MV-4-11 (cell line): Measurements from ENCODE around the gene DEPDC1B.
A peak's percentile ranks its signal among the peaks of the same experiment; 100 is the strongest.
"Not testable (repeated sequence)": the region's sequence is repeated elsewhere in the genome, so short reads cannot be mapped to it uniquely, and the experiment has no call there.

Experiments
- DNase-seq: peaks from one replicate; lab custom pipeline; 2025; lab: John Stamatoyannopoulos, UW

The DEPDC1B gene

GRCh38 chr5:60699288-60699608 is 718 bp downstream of the DEPDC1B start:
- peak; percentile 16 for DNase-seq

GRCh38 chr5:60698336-60698735 is 1.6 kb downstream of the DEPDC1B start:
- no peak for DNase-seq

GRCh38 chr5:60690326-60690725 is 9.6 kb downstream of the DEPDC1B start:
- no peak for DNase-seq

- DNase-seq = no peak
These were observed 11.0 kb downstream of the DEPDC1B start for GRCh38 chr5:60688980-60689379.

GRCh38 chr5:60687927-60688720 is 11.8 kb downstream of the DEPDC1B start:
- peak; percentile 5 for DNase-seq

GRCh38 chr5:60686157-60686556 is 13.8 kb downstream of the DEPDC1B start:
- DNase-seq = no peak

- peak; percentile 33 for DNase-seq
These were observed 14.3 kb downstream of the DEPDC1B start for GRCh38 chr5:60685700-60686099.

GRCh38 chr5:60685028-60685427 is 14.9 kb downstream of the DEPDC1B start:
- no peak for DNase-seq

- not testable (repeated sequence) for DNase-seq
These were observed 18.0 kb downstream of the DEPDC1B start for GRCh38 chr5:60682007-60682406.

GRCh38 chr5:60679816-60680215 is 20.1 kb downstream of the DEPDC1B start:
- DNase-seq = no peak

- peak; percentile 15 for DNase-seq
These were observed 21.9 kb downstream of the DEPDC1B start for GRCh38 chr5:60677850-60678664.

- DNase-seq = no peak
These were observed 24.7 kb downstream of the DEPDC1B start for GRCh38 chr5:60675286-60675685.

- no peak for DNase-seq
These were observed 25.5 kb downstream of the DEPDC1B start for GRCh38 chr5:60674251-60675069.

- no peak for DNase-seq
These were observed 26.6 kb downstream of the DEPDC1B start for GRCh38 chr5:60673334-60673733.

- DNase-seq = no peak
These were observed 27.2 kb downstream of the DEPDC1B start for GRCh38 chr5:60672693-60673264.

GRCh38 chr5:60671899-60672692 is 27.9 kb downstream of the DEPDC1B start:
- DNase-seq = no peak

GRCh38 chr5:60670749-60671148 is 29.2 kb downstream of the DEPDC1B start:
- no peak for DNase-seq

- DNase-seq = peak; percentile 47
These were observed 31.2 kb downstream of the DEPDC1B start for GRCh38 chr5:60668686-60669304.

GRCh38 chr5:60651872-60652620 is 47.9 kb downstream of the DEPDC1B start:
- DNase-seq = peak; percentile 94

GRCh38 chr5:60649288-60649917 is 50.6 kb downstream of the DEPDC1B start:
- DNase-seq = peak; percentile 37
